ENCODE results near the gene SOSTDC1.

GRCh38 chr7:16494551-16494950 is 29.0 kb upstream of the SOSTDC1 start:
- TF ChIP-seq TCF12 (IDR thresholded peaks at IDR 0.05; ENCODE audit: low read depth) (no peak), MAX (IDR thresholded peaks at IDR 0.05) (no peak), YY1 (IDR thresholded peaks at IDR 0.05; ENCODE audit: low read depth) (no peak), CEBPB (IDR thresholded peaks at IDR 0.05) (no peak), ZBTB7A (IDR thresholded peaks at IDR 0.05; ENCODE audit: low read depth) (no peak)

All from Ishikawa (cell line).